ENCODE measurements around the gene NALCN. TPM values are rescaled to one million over a fixed set of nuclear protein-coding genes. Genes with fewer than 3 reads are reported as not detected.

Gene NALCN
- total and polyA plus RNA-seq, 10 of the 15 experiments (the other 5 are each of a cell fraction or from before 2014, with no cell fraction given) = under 0.01 TPM; not detected in 9

DNA sequence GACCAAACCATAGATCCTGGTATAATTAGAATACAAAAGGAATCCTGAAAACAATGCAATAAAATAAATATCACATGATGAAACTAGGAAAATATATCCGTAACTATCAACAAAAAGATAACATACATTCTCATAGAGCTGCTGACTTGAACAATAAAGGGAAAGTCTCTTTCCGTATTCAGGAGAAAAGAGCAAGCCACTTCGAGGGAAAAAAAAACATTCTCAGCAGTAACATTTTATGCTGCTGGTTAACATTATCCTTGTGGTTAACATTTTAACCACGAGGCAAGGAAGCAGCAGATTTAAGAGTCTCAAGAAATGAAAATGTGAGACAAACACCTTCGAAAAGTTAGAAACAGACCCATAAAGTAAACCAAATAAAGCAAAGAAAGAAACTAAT is 25.8 kb downstream of the NALCN start:
- Histone ChIP-seq H3K9ac (ENCODE audit: control insufficient read depth, insufficient read depth, low read length) (no peak overlapping the region), H3K36me3 (ENCODE audit: control insufficient read depth in 2 of 2, insufficient read depth in 2 of 2, low read length in 1 of 2) (no peaks in the 10 kb centered on the region), H2AFZ (ENCODE audit: control insufficient read depth, low read depth, low read length) (no peak overlapping the region), H3K79me2 (ENCODE audit: control insufficient read depth, insufficient read depth, low read length) (no peaks in the 10 kb centered on the region), H3K9me3 (replicated peaks; ENCODE audit: control insufficient read depth, insufficient read depth, low read length) (no peaks in the 10 kb centered on the region), H3K4me1 (ENCODE audit: control insufficient read depth, insufficient read depth, low read length) (no peaks in the 10 kb centered on the region), H4K20me1 (ENCODE audit: control insufficient read depth, insufficient read depth) (no peaks in the 10 kb centered on the region), H3K27ac (ENCODE audit: control insufficient read depth, insufficient read depth) (no peak overlapping the region), H3K27me3 (replicated peaks in 1 of 2; ENCODE audit: control insufficient read depth in 2 of 2, insufficient read depth in 2 of 2, low read length in 1 of 2) (no peaks in the 10 kb centered on the region), H3K4me2 (ENCODE audit: control insufficient read depth, insufficient read depth) (no peak overlapping the region), H3K4me3 (no peak overlapping the region)
- 9% methylated on average over 5 of the region's 5 CpGs for WGBS (ENCODE audit: insufficient coverage, insufficient replicate concordance, low lambda C conversion rate, missing lambda C conversion rate)
- CTCF ChIA-PET = no interaction called here
- FAIRE-seq = no peak
- intact Hi-C loops (cut with micrococcal nuclease; ENCODE audit: unreplicated experiment) = no loop called here
- POLR2A ChIA-PET = no interaction called here
- SMC1A ChIA-PET (ENCODE audit: uncharacterized antibody, unreplicated experiment) = interaction anchor here (1.1 kb wide), 1 partner anchor 21 kb away, joined by 3 read pairs; no protein-coding TSS in a partner anchor
- ATAC-seq = no peak
- in situ Hi-C loops (cut with MboI) = no loop called here
- RAD21 ChIA-PET (ENCODE audit: unreplicated experiment) = no interaction called here
- DNase-seq (ENCODE audit: low read depth, low spot score) = no peak
- BruUV-seq (replicated peaks) = no TSS peak
- TF ChIP-seq, protein P1, sequence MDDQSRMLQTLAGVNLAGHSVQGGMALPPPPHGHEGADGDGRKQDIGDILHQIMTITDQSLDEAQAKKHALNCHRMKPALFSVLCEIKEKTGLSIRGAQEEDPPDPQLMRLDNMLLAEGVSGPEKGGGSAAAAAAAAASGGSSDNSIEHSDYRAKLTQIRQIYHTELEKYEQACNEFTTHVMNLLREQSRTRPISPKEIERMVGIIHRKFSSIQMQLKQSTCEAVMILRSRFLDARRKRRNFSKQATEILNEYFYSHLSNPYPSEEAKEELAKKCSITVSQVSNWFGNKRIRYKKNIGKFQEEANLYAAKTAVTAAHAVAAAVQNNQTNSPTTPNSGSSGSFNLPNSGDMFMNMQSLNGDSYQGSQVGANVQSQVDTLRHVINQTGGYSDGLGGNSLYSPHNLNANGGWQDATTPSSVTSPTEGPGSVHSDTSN (IDR thresholded peaks at IDR 0.05; ENCODE audit: insufficient replicate concordance, low read depth, low read length) = no peak
- TF ChIP-seq MEF2A (IDR thresholded peaks at IDR 0.05; ENCODE audit: insufficient read depth, low read depth, low read length) = no peak
- TF ChIP-seq, protein P2, sequence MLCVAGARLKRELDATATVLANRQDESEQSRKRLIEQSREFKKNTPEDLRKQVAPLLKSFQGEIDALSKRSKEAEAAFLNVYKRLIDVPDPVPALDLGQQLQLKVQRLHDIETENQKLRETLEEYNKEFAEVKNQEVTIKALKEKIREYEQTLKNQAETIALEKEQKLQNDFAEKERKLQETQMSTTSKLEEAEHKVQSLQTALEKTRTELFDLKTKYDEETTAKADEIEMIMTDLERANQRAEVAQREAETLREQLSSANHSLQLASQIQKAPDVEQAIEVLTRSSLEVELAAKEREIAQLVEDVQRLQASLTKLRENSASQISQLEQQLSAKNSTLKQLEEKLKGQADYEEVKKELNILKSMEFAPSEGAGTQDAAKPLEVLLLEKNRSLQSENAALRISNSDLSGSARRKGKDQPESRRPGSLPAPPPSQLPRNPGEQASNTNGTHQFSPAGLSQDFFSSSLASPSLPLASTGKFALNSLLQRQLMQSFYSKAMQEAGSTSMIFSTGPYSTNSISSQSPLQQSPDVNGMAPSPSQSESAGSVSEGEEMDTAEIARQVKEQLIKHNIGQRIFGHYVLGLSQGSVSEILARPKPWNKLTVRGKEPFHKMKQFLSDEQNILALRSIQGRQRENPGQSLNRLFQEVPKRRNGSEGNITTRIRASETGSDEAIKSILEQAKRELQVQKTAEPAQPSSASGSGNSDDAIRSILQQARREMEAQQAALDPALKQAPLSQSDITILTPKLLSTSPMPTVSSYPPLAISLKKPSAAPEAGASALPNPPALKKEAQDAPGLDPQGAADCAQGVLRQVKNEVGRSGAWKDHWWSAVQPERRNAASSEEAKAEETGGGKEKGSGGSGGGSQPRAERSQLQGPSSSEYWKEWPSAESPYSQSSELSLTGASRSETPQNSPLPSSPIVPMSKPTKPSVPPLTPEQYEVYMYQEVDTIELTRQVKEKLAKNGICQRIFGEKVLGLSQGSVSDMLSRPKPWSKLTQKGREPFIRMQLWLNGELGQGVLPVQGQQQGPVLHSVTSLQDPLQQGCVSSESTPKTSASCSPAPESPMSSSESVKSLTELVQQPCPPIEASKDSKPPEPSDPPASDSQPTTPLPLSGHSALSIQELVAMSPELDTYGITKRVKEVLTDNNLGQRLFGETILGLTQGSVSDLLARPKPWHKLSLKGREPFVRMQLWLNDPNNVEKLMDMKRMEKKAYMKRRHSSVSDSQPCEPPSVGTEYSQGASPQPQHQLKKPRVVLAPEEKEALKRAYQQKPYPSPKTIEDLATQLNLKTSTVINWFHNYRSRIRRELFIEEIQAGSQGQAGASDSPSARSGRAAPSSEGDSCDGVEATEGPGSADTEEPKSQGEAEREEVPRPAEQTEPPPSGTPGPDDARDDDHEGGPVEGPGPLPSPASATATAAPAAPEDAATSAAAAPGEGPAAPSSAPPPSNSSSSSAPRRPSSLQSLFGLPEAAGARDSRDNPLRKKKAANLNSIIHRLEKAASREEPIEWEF (IDR thresholded peaks at IDR 0.05; ENCODE audit: insufficient replicate concordance, low read depth, low read length) = no peak
- TF ChIP-seq, protein P3, sequence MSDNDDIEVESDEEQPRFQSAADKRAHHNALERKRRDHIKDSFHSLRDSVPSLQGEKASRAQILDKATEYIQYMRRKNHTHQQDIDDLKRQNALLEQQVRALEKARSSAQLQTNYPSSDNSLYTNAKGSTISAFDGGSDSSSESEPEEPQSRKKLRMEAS (IDR thresholded peaks at IDR 0.05; ENCODE audit: low read depth, low read length) = no peak
- no peak for TF ChIP-seq TAF1 (IDR thresholded peaks at IDR 0.05; ENCODE audit: borderline replicate concordance, low read depth, low read length)
- TF ChIP-seq SREBF2 (IDR thresholded peaks at IDR 0.05; ENCODE audit: low read length) = no peak
- TF ChIP-seq RBBP5 (conservative IDR thresholded peaks at IDR 0.05) = no peak
- no peak for TF ChIP-seq MYC (IDR thresholded peaks at IDR 0.05; ENCODE audit: insufficient read depth, insufficient read length, insufficient replicate concordance, low read length, severe bottlenecking)
- no peak for TF ChIP-seq POLR2AphosphoS5 (IDR thresholded peaks at IDR 0.05; ENCODE audit: low read length)
- no peak for TF ChIP-seq NRF1 (conservative IDR thresholded peaks at IDR 0.05; ENCODE audit: low read depth, low read length)
- no peak for TF ChIP-seq SREBF1 (IDR thresholded peaks at IDR 0.05; ENCODE audit: low read length)
- TF ChIP-seq, protein P4, sequence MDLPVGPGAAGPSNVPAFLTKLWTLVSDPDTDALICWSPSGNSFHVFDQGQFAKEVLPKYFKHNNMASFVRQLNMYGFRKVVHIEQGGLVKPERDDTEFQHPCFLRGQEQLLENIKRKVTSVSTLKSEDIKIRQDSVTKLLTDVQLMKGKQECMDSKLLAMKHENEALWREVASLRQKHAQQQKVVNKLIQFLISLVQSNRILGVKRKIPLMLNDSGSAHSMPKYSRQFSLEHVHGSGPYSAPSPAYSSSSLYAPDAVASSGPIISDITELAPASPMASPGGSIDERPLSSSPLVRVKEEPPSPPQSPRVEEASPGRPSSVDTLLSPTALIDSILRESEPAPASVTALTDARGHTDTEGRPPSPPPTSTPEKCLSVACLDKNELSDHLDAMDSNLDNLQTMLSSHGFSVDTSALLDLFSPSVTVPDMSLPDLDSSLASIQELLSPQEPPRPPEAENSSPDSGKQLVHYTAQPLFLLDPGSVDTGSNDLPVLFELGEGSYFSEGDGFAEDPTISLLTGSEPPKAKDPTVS (IDR thresholded peaks at IDR 0.05; ENCODE audit: low read depth, low read length) = no peak
- TF ChIP-seq CBX5 (IDR thresholded peaks at IDR 0.05; ENCODE audit: low read depth) = no peak
